GM21447 (cell line): Measurements from ENCODE around the gene HSPB3.
"Not testable (repeated sequence)": the region's sequence is repeated elsewhere in the genome, so short reads cannot be mapped to it uniquely, and the experiment has no call there.

Experiments
- ATAC-seq: cut with Tn5 transposase; IDR thresholded peaks from one replicate; pipeline ENCODE4 v1.9.1; 2021; ENCODE audit not compliant: unreplicated experiment

Gene HSPB3, protein sequence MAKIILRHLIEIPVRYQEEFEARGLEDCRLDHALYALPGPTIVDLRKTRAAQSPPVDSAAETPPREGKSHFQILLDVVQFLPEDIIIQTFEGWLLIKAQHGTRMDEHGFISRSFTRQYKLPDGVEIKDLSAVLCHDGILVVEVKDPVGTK

GRCh38 chr5:54455413-54456157 lies at the start of gene HSPB3:
Gene HSPB3 (plus strand): TSS chr5:54455699. CDS start chr5:54455790, 91 bp downstream.
- no peak for ATAC-seq

DNA sequence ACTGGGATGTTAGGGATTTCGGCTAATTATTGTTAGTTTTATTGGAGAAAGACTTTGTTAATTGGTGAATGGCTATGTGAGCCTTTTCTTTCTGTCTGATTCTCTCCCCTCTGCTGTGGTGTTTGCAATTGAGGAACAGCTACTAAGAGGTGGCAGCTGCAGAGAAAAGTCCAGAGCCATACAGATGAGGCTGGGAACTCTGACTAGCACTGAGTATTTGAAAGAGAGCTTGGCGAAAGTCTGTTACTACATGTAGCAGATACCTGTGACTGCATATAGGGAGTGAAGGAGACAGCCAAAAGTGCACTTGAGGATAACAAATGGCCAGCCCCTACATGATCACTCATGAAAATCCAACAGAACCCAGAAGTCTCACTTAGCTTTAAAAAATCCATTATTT lies 44.3 kb upstream of the HSPB3 start:
- ATAC-seq: no peak

DNA sequence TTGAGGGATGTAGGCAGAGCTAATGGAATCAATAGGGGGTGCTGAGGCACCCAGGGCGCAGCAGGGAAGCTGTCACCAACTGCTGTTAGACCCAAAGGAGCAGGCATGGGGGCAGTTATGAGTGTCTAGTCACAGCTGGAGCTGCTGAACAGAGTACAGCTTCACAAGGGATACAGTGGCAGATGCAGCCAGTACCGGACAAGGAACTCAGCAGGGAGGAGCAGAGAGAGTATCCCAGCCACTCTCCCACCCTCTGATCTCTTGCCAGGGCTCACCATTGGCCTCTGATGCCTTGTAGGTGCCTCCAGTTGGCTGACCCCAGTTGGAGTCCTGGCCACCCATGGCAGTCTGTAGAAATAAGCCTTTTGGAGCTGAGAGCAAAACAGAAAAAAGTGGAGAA lies 42.6 kb upstream of the HSPB3 start:
- ATAC-seq: no peak

DNA sequence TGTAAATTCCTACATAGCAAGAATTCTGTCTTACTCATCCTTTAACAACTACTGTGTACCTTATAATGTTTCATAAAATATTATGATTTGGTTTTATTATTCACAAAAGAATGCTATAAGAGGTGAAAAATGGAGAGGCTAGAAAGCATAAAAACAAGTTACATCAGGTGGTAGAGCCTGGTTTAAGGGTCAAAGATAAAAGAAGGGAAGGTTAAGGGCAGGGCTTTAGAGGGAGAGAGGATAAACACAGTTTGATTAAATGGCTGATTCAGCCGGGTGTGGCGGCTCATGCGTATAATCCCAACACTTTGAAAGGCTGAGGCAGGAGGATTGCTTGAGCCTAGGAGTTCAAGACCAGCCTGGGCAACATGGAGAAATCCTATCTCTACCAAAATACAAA lies 40.4 kb upstream of the HSPB3 start:
- no peak for ATAC-seq

DNA sequence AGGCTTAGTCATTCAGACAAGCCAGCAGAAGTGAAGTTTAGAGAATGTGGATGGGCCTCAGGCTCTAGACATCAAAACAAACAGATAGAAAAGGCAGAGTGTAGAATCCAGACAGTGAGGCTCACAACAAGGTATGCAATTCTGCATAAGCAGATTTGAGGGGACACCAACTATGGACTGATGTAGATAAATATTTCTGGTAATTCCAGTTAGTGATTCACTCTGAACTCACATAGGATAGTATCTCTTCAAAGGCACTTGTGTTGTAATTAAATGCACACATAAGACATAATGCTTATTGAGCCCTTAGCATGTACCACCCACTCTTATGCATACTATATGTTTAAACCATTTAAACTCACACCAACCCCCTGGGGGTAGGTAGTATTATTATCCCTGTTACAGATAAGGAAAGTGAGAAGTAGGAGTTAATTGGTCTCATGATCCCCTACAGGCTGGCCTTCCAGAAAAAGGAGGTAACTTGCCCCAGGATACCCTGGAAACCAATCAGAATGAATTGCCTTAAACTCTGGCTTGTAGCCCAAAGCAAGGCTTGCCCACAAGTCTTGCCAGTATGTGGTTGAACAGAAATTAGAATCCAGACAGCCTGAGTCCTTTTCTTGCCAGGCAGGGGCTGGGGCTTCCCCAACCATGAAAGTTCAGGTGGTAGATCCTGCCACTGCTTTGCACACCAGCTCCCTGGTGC lies 39.5 kb upstream of the HSPB3 start:
- no peak for ATAC-seq

DNA sequence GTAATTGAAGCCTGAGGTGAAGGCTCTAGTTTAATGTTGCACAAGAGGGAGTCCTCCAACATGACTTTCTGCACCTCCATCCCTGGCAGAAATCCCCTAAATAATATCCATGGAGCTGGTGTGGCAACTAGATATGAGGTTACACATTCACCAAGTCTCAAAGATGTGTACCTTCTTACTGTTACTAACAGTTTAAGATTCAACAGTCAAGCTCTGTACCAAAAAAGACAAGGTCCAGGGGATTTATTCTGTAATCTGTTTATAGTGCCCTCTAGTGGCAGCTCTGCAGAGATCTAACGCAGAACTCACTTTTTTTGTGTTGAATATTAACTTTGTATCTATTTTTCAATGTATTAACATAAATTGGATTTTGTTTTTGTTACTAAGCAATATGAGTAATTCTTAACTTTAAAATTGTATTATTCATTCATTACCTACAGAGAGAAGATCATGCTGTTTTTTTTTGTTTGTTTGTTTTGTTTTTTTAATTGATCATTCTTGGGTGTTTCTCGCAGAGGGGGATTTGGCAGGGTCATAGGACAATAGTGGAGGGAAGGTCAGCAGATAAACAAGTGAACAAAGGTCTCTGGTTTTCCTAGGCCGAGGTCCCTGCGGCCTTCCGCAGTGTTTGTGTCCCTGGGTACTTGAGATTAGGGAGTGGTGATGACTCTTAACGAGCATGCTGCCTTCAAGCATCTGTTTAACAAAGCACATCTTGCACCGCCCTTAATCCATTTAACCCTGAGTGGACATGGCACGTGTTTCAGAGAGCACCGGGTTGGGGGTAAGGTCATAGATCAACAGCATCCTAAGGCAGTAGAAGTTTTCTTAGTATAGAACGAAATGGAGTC lies 35.7 kb upstream of the HSPB3 start:
- ATAC-seq: not testable (repeated sequence)

GRCh38 chr5:54420511-54420910 lies 35.0 kb upstream of the HSPB3 start:
- ATAC-seq: not testable (repeated sequence)

DNA sequence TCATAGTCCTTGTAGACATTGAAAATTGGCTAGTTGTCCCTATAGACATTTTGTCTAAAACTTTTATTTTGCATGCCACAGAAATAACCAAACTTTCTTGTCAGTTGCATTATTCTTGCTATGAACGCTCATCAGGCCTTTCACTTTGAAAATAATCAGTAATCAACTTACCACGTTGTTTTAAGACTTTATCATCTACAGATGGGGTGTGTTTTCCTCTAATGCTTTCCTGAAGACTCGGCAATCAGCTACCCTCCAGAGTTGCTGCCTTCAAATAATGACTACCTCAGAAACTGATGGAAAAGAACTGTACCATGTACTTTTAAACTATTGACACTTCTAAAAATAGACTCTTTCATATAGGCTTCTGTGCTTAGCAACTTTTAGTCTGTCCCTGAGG lies 33.5 kb upstream of the HSPB3 start:
- ATAC-seq: no peak

GRCh38 chr5:54425258-54425657 lies 30.2 kb upstream of the HSPB3 start:
- no peak for ATAC-seq

DNA sequence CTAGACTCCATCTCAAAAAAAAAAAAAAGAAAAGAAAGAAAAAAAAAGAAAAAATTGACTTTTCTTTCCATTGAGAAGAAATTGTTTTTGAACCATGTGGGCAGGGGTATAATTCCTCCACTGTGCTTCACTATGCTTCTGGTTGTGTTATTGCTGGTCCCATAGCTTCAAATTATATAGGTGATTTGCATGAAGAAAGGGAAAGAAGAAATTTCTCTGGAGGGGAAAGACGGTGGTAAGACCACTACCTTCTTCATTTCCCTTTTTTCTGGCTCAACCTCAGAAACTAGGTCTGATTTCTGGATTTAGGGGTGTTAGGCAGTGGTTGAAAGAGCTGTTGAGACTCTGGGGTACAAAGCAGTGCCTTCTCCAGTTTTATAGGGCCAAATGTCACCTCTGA lies 29.3 kb upstream of the HSPB3 start:
- ATAC-seq: no peak

DNA sequence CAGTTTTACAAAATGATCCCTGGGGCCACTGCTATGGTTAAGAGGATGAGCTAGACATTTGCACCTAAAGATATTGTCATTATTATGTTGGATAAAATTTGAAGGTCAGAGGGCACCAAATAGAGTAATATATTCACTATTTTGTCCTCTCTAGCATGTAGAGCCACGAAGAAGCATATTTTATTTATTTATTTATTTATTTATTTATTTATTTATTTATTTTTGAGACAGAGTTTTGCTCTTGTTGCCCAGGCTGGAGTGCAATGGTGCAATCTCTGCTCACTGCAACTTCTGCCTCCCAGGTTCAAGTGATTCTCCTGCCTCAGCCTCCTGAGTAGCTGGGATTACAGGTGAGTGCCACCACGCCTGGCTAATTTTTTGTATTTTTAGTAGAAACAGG lies 20.8 kb upstream of the HSPB3 start:
- not testable (repeated sequence) for ATAC-seq

GRCh38 chr5:54438620-54439389 lies 16.7 kb upstream of the HSPB3 start:
- no peak for ATAC-seq

- ATAC-seq: peak; percentile 93
These were observed 15.0 kb upstream of the HSPB3 start for GRCh38 chr5:54440456-54440893.

DNA sequence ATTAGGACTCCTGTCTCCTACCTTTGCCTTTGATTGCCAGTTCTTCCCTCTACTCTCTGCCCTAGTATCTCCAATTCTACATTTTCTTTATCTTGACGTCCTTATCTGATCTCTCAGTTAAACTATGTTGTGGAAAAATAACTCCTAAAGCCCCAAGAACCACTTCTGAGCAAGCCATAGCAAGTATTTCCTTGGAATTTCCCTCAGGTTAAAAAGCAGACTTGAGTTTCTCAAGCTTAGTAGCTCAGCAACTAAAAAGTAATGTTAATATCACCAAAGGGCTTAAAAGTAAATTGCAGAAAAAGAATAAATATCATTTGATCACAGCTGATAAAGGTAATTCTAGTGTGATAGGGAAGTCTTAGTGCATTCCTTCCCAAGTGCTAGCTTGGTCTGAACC lies 13.2 kb upstream of the HSPB3 start:
- no peak for ATAC-seq

- ATAC-seq: no peak
These were observed 12.2 kb upstream of the HSPB3 start for GRCh38 chr5:54443270-54443669.

DNA sequence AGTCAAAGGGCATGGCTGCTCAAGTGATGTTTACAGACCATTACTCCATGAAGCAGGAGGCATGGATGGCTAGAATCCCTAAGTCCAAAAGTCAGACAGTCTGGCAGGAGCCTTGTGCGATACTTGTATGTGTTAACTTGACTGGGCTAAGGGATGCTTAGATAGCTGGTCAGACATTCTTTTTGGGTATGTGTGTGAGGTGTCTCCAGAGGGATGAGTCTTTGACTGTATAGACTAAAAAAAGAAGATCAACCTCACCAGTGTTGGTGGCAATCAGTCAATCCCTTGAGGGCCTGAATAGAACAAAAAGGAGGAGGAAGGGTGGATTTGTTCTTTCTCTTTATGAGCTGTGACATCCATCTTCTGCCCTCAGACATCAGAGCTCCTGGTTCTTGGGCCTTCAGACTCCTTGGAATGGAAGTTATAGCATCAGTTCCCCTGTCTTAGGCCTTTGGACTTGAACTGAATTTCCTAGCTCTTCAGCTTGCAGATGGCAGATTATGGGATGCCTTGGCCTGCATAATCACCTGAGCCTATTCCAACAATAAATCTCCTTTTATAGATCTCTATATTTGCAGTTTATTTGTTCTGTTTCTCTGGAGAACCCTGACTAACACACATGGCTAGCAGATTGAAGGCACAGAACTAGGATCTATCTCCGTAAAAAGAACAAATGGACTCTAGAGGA lies 9.7 kb upstream of the HSPB3 start:
- no peak for ATAC-seq

DNA sequence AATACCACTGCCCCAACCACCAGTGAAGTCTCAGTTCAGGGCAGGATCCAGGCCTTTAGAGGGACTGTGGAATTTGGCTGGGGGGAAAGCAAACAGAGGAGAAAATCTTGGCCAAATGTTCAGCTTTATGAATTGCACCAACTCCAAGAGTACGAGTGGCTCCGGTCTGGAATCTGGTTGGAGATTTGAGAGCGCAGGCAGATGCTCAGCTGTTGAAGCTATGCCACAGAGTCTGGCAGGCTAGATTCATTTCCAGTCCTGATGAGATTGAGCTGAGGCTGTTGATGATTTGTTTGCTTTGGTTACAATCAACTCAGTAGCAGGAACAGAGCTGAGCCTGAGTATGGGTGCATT lies 9.1 kb upstream of the HSPB3 start:
- no peak for ATAC-seq

DNA sequence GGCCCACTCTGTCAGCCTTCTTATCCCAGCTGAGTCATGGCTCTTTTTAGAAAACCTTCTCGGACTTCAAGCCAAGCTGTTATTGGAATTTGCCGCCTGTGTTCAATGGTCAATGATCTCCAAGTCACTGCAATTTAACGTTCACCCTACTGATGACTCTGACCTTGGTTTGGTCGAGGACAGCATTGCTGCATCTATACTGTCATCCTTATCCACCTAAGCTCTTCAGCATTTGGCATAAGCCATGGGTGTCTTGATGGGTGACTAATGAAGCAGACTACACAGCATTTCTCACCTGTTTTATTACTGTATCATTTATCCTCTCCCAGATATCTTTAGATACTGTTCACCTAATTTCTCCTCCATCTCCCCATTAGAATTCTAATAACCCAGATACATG lies 5.6 kb upstream of the HSPB3 start:
- ATAC-seq: no peak

- ATAC-seq: no peak
These were observed 5.0 kb upstream of the HSPB3 start for GRCh38 chr5:54450542-54450941.

- ATAC-seq: no peak
These were observed 2.5 kb upstream of the HSPB3 start for GRCh38 chr5:54453046-54453445.
